Measurements from ENCODE around the gene NFKB2. TPM values are rescaled to one million over a fixed set of nuclear protein-coding genes. Genes with fewer than 3 reads are reported as not detected.
A peak's percentile ranks its signal among the peaks of the same experiment; 100 is the strongest.

The NFKB2 gene
- total and polyA plus RNA-seq, 2 of the 4 experiments (the other 2 are of a cell fraction) = 16.1 to 32.3 TPM

DNA sequence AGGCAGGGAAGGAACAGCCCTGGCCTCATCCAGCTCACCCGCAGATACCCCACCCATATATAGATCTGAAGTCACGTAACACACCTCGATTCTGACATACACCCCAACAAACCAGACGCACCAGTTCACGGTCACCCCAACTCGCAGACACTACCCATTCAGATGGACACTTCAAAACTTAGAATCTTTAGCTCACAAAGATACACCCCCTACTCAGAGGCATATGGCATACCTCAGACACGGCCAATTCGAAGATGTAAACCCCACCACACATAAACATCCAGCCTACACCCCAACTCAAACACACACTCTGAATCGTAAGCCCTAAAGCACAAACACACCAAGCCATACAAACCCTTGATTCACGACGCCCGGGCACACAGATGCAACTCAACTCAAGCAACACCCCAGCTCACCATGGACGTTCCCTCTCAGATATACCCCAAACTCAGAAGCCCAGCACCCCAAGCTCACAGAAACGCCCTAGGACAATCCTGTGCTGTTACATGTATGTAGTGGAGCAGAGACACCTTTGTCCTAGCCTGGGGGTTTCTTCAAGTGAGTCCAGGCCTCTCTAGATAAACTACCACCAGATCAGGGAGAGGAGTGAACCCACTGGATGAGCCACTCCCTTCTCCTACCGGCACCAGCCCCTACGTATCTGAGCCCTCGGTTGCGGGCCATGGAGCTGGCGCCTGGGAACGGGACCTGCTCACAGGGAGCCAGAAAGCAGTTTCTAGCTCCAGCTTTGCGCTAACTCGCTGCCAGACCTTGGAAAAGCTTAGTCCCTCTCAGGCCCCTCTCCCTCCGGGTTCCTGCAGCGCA lies 14.3 kb downstream of the NFKB2 start:
- H3K4me1 ChIP-seq (ENCODE audit: control insufficient read depth, insufficient read depth, low read length) = peaks cover 8% of the 10 kb centered on the region; the same call in 1 of the 2 replicates
- H2BK5ac ChIP-seq (ENCODE audit: low read depth, low read length, poor library complexity, severe bottlenecking) = no peak overlapping the region
- no peaks in the 10 kb centered on the region; the same call in 1 of the 2 replicates for H4K20me1 ChIP-seq (ENCODE audit: insufficient read depth, low read length)
- no peaks in the 10 kb centered on the region for H3K36me3 ChIP-seq (ENCODE audit: control insufficient read depth, insufficient read depth, low read length)
- H3K56ac ChIP-seq (ENCODE audit: extremely low read depth, insufficient read depth, low read length) = no peak overlapping the region; the same call in 1 of the 2 replicates
- in situ Hi-C loops (cut with MboI; ENCODE audit: low sequenced_read_pairs) = no loop called here
- dilution Hi-C loops (cut with HindIII; ENCODE audit: low sequenced_read_pairs, unreplicated experiment) = no loop called here
- H3K4me3 ChIP-seq (ENCODE audit: insufficient read depth, low read depth, low read length) = peak overlapping the region; percentile 80
- H3K23ac ChIP-seq (ENCODE audit: low read depth, low read length) = peak overlapping the region; percentile 71
- H3K79me1 ChIP-seq (ENCODE audit: low read depth in 1 of 2, low read length in 2 of 2) = peaks cover 0 to 4% of the 10 kb centered on the region in 2 experiments; a peak in 1 of 4 replicates
- no peak overlapping the region; the same call in 1 of the 2 replicates for H2BK120ac ChIP-seq (ENCODE audit: low read depth, low read length)
- peak overlapping the region; percentile 8 for H3K27ac ChIP-seq (ENCODE audit: insufficient read depth, low read length)
- peaks cover 57% of the 10 kb centered on the region for H3K27me3 ChIP-seq (ENCODE audit: control insufficient read depth, insufficient read depth, low read length)
- no peak for ATAC-seq (ENCODE audit: low read depth)
- TF ChIP-seq SMC3 (IDR thresholded peaks at IDR 0.05; ENCODE audit: low read depth, low read length) (no peak), FOS (IDR thresholded peaks at IDR 0.05; ENCODE audit: low read depth, low read length) (no peak), RFX5 (IDR thresholded peaks at IDR 0.05; ENCODE audit: low read depth, low read length) (no peak), BHLHE40 (IDR thresholded peaks at IDR 0.05; ENCODE audit: low read depth, low read length) (no peak), MXI1 (IDR thresholded peaks at IDR 0.05; ENCODE audit: borderline replicate concordance, low read depth, low read length) (no peak)
- TF ChIP-seq, protein P1, sequence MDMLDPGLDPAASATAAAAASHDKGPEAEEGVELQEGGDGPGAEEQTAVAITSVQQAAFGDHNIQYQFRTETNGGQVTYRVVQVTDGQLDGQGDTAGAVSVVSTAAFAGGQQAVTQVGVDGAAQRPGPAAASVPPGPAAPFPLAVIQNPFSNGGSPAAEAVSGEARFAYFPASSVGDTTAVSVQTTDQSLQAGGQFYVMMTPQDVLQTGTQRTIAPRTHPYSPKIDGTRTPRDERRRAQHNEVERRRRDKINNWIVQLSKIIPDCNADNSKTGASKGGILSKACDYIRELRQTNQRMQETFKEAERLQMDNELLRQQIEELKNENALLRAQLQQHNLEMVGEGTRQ (IDR thresholded peaks at IDR 0.05; ENCODE audit: low read depth, low read length) = no peak
- TF ChIP-seq, protein P2, sequence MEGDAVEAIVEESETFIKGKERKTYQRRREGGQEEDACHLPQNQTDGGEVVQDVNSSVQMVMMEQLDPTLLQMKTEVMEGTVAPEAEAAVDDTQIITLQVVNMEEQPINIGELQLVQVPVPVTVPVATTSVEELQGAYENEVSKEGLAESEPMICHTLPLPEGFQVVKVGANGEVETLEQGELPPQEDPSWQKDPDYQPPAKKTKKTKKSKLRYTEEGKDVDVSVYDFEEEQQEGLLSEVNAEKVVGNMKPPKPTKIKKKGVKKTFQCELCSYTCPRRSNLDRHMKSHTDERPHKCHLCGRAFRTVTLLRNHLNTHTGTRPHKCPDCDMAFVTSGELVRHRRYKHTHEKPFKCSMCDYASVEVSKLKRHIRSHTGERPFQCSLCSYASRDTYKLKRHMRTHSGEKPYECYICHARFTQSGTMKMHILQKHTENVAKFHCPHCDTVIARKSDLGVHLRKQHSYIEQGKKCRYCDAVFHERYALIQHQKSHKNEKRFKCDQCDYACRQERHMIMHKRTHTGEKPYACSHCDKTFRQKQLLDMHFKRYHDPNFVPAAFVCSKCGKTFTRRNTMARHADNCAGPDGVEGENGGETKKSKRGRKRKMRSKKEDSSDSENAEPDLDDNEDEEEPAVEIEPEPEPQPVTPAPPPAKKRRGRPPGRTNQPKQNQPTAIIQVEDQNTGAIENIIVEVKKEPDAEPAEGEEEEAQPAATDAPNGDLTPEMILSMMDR (conservative IDR thresholded peaks at IDR 0.05; ENCODE audit: low read depth, low read length) = no peak
- TF ChIP-seq, protein P3, sequence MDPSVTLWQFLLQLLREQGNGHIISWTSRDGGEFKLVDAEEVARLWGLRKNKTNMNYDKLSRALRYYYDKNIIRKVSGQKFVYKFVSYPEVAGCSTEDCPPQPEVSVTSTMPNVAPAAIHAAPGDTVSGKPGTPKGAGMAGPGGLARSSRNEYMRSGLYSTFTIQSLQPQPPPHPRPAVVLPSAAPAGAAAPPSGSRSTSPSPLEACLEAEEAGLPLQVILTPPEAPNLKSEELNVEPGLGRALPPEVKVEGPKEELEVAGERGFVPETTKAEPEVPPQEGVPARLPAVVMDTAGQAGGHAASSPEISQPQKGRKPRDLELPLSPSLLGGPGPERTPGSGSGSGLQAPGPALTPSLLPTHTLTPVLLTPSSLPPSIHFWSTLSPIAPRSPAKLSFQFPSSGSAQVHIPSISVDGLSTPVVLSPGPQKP (IDR thresholded peaks at IDR 0.05; ENCODE audit: borderline replicate concordance, low read depth, low read length) = no peak
- 0 out of 2 replicates have a peak overlapping the region, but pooled peaks have one; percentile 52 for H3K14ac ChIP-seq (replicated peaks; ENCODE audit: low read depth, low read length)
- 33% methylated on average over 6 of the region's 24 CpGs; no CpG with 5 or more reads in 1 of the 2 experiments for WGBS, 2 experiments (ENCODE audit: extremely low coverage in 2 of 2, insufficient read length in 1 of 2)
- POLR2A ChIA-PET (ENCODE audit: unreplicated experiment) = no interaction called here
- peak overlapping the region; percentile 52 for H3K4ac ChIP-seq (ENCODE audit: low read depth, low read length)
- H3K9me3 ChIP-seq (ENCODE audit: control insufficient read depth, insufficient read depth, low read length) = no peaks in the 10 kb centered on the region
- H3K4me2 ChIP-seq (ENCODE audit: low read depth, low read length) = peak overlapping the region; percentile 36
- H2BK15ac ChIP-seq (ENCODE audit: low read depth, low read length) = peak overlapping the region; percentile 28; the same call in 1 of the 3 replicates
- peak overlapping the region; percentile 41; the same call in 1 of the 2 replicates for H2BK20ac ChIP-seq (ENCODE audit: low read depth, low read length)
- no peak overlapping the region; the same call in 1 of the 2 replicates for H3K18ac ChIP-seq (ENCODE audit: low read depth, low read length)
- DNase-seq = no peak
- H2AK5ac ChIP-seq (ENCODE audit: low read depth, low read length) = peak overlapping the region; percentile 83
- BruUV-seq (replicated peaks) = no TSS peak
- H2AFZ ChIP-seq (replicated peaks; ENCODE audit: low read length, poor library complexity) = peak overlapping the region; percentile 89
- CTCF ChIA-PET = interaction anchor here (0.6 to 1.2 kb wide), 3 partner anchors 8 to 13 kb away, joined by 3 read pairs; no protein-coding TSS in a partner anchor
- peak overlapping the region; percentile 20 for H3K9ac ChIP-seq (ENCODE audit: low read depth, low read length)
- 0 out of 2 replicates have a peak overlapping the region, but pooled peaks have one; percentile 8 for H4K5ac ChIP-seq (ENCODE audit: low read depth, low read length)
- H2AK9ac ChIP-seq (replicated peaks; ENCODE audit: low read depth, low read length, poor library complexity) = peak overlapping the region; percentile 71
- H3K9me1 ChIP-seq (ENCODE audit: insufficient read depth, low read length) = peaks cover 11% of the 10 kb centered on the region; the same call in 1 of the 2 replicates
- H4K8ac ChIP-seq (ENCODE audit: low read depth in 2 of 2, low read length in 2 of 2) = peak overlapping the region; percentile 23 to 66; a peak in 3 of 4 replicates
- H4K91ac ChIP-seq (ENCODE audit: insufficient read depth, low read depth, low read length) = peak overlapping the region; percentile 49; the same call in 1 of the 2 replicates
- intact Hi-C loops (cut with micrococcal nuclease) = no loop called here

All from IMR-90 (cell line).